Measurements from ENCODE around the gene PRIM2.
"Not testable (repeated sequence)": the region's sequence is repeated elsewhere in the genome, so short reads cannot be mapped to it uniquely, and the experiment has no call there.

DNA sequence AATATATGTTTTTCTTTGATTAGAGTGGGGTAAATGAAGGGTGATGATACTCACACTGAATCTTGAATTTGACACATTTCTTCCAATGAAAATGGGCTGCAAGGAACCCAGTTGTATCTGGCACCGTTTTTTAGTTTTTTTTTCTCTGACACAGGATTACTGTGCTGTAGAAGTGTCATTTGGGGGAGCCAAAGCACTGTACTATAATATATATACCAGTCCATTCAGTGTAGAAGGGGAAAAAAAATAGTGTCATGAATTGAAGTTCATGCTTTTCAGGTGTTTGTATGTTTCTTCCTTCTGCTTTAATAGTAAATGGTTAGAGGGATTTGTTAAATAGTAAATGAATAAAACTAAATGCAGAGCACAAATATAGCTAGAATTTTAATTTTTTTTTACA lies 35.2 kb downstream of the PRIM2 start:
- TF ChIP-seq, protein P1, sequence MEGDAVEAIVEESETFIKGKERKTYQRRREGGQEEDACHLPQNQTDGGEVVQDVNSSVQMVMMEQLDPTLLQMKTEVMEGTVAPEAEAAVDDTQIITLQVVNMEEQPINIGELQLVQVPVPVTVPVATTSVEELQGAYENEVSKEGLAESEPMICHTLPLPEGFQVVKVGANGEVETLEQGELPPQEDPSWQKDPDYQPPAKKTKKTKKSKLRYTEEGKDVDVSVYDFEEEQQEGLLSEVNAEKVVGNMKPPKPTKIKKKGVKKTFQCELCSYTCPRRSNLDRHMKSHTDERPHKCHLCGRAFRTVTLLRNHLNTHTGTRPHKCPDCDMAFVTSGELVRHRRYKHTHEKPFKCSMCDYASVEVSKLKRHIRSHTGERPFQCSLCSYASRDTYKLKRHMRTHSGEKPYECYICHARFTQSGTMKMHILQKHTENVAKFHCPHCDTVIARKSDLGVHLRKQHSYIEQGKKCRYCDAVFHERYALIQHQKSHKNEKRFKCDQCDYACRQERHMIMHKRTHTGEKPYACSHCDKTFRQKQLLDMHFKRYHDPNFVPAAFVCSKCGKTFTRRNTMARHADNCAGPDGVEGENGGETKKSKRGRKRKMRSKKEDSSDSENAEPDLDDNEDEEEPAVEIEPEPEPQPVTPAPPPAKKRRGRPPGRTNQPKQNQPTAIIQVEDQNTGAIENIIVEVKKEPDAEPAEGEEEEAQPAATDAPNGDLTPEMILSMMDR (IDR thresholded peaks at IDR 0.05) = not testable (repeated sequence)
- not testable (repeated sequence) for TF ChIP-seq POLR2A, POLR2AphosphoS5 (IDR thresholded peaks at IDR 0.05)
